ENCODE data around the gene RHOC.

Gene RHOC

GRCh38 chr1:112688781-112689193 lies 18.1 kb downstream of the RHOC start:
- DNase-seq, result no peak
- Histone ChIP-seq H3K4me3 (ENCODE audit: low read depth, low read length) (no peak overlapping the region), H3K9me3 (ENCODE audit: severe bottlenecking) (no peaks in the 10 kb centered on the region), H3K36me3 (peaks cover 27% of the 10 kb centered on the region), H3K27me3 (ENCODE audit: insufficient read depth, low read depth, severe bottlenecking) (no peaks in the 10 kb centered on the region), H3K27ac (no peak overlapping the region)
- TF ChIP-seq CTCF (IDR thresholded peaks at IDR 0.05; ENCODE audit: low read depth, low read length), result no peak

GRCh38 chr1:112687785-112688496 lies 19.0 kb downstream of the RHOC start:
- no peak for DNase-seq
- H3K27ac ChIP-seq, result no peak overlapping the region
- no peak for TF ChIP-seq CTCF (IDR thresholded peaks at IDR 0.05; ENCODE audit: low read depth, low read length)
- H3K4me3 ChIP-seq (ENCODE audit: low read depth, low read length), result no peak overlapping the region
- H3K9me3 ChIP-seq (ENCODE audit: severe bottlenecking), result no peaks in the 10 kb centered on the region
- peaks cover 23% of the 10 kb centered on the region for H3K36me3 ChIP-seq
- H3K27me3 ChIP-seq (ENCODE audit: insufficient read depth, low read depth, severe bottlenecking), result no peaks in the 10 kb centered on the region

GRCh38 chr1:112687361-112687760 lies 19.6 kb downstream of the RHOC start:
- no peak overlapping the region for H3K4me3 ChIP-seq (ENCODE audit: low read depth, low read length)
- no peak for TF ChIP-seq CTCF (IDR thresholded peaks at IDR 0.05; ENCODE audit: low read depth, low read length)
- H3K36me3 ChIP-seq, result peaks cover 20% of the 10 kb centered on the region
- no peaks in the 10 kb centered on the region for H3K9me3 ChIP-seq (ENCODE audit: severe bottlenecking)
- DNase-seq, result no peak
- H3K27me3 ChIP-seq (ENCODE audit: insufficient read depth, low read depth, severe bottlenecking), result no peaks in the 10 kb centered on the region
- H3K27ac ChIP-seq, result no peak overlapping the region

- Histone ChIP-seq H3K9me3 (ENCODE audit: severe bottlenecking) (no peaks in the 10 kb centered on the region), H3K27ac (no peak overlapping the region), H3K27me3 (ENCODE audit: insufficient read depth, low read depth, severe bottlenecking) (no peaks in the 10 kb centered on the region), H3K4me3 (ENCODE audit: low read depth, low read length) (no peak overlapping the region), H3K36me3 (peaks cover 18% of the 10 kb centered on the region)
- DNase-seq, result no peak
- no peak for TF ChIP-seq CTCF (IDR thresholded peaks at IDR 0.05; ENCODE audit: low read depth, low read length)
Measured at GRCh38 chr1:112686835-112687234, 20.1 kb downstream of the RHOC start.

GRCh38 chr1:112686417-112686816 lies 20.5 kb downstream of the RHOC start:
- H3K4me3 ChIP-seq (ENCODE audit: low read depth, low read length), result no peak overlapping the region
- peaks cover 16% of the 10 kb centered on the region for H3K36me3 ChIP-seq
- H3K27ac ChIP-seq, result no peak overlapping the region
- no peaks in the 10 kb centered on the region for H3K9me3 ChIP-seq (ENCODE audit: severe bottlenecking)
- no peak for DNase-seq
- H3K27me3 ChIP-seq (ENCODE audit: insufficient read depth, low read depth, severe bottlenecking), result no peaks in the 10 kb centered on the region
- TF ChIP-seq CTCF (IDR thresholded peaks at IDR 0.05; ENCODE audit: low read depth, low read length), result no peak

GRCh38 chr1:112685913-112686312 lies 21.0 kb downstream of the RHOC start:
- no peak for TF ChIP-seq CTCF (IDR thresholded peaks at IDR 0.05; ENCODE audit: low read depth, low read length)
- Histone ChIP-seq H3K36me3 (peaks cover 18% of the 10 kb centered on the region), H3K27ac (no peak overlapping the region), H3K27me3 (ENCODE audit: insufficient read depth, low read depth, severe bottlenecking) (no peaks in the 10 kb centered on the region), H3K9me3 (ENCODE audit: severe bottlenecking) (no peaks in the 10 kb centered on the region), H3K4me3 (ENCODE audit: low read depth, low read length) (no peak overlapping the region)
- no peak for DNase-seq
